HCT116 (cell line): Measurements from ENCODE around the gene RPL13A. TPM values are rescaled to one million over a fixed set of nuclear protein-coding genes. Genes with fewer than 3 reads are reported as not detected.

Experiments used
- ATAC-seq: fragments of 200-7000 bp; cut with Tn5 transposase; 2 replicates; pipeline ENCODE4 v1.9.1; 2020; ENCODE audit warnings: mild to moderate bottlenecking, moderate library complexity
- BruUV-seq: library from RNA; stranded (reverse); fragments of 400-500 nt; replicated peaks from 2 replicates; lab custom pipeline; 2021; lab: Mats Ljungman, UMichigan
- CTCF ChIA-PET: fragments of 300-600 bp; sonication (Branson Sonifier 250); formaldehyde crosslinking; loops from one replicate; lab custom pipeline; 2021; ENCODE audit warnings: antibody characterized with exemption; lab: Charles Lee
- POLR2A ChIA-PET: fragments of 300-600, 350-600 bp; sonication (Branson Sonifier 250); formaldehyde crosslinking; loops from one replicate; lab custom pipeline; 2021; ENCODE audit warnings: antibody characterized with exemption; lab: Charles Lee
- RAD21 ChIA-PET, 2 experiments: fragments of 300-600 bp; sonication (Branson Sonifier 250); formaldehyde crosslinking; loops; one replicate each; lab custom pipeline; 2023; ENCODE audit warnings: low total read pairs in 2 of 2; ENCODE audit not compliant: uncharacterized antibody in 2 of 2, unreplicated experiment in 2 of 2, low non-redundant PET in 1 of 2; lab: Charles Lee
- DNase-seq: peaks from one replicate; pipeline ENCODE4 v3.0.0-alpha.2; 2010; ENCODE audit warnings: low read depth, low spot score
- H2AFZ ChIP-seq: fragments of 200-600 bp; shearing (Covaris generic), sonication (generic); 2 replicates; pipeline ENCODE4 v1.6.1; 2017; ENCODE audit warnings: low read depth, mixed run types, mixed read lengths, antibody characterized with exemption, low read length; ENCODE audit not compliant: poor library complexity, severe bottlenecking
- H3K27ac ChIP-seq: 2 replicates; pipeline ENCODE4 v1.5.1; 2012; ENCODE audit warnings: low read depth, low read length
- H3K27me3 ChIP-seq: fragments of 200-600 bp; sonication (generic); 2 replicates; pipeline ENCODE4 v1.6.1; 2016; ENCODE audit warnings: mixed run types, low read length, mixed read lengths; ENCODE audit not compliant: insufficient read depth
- H3K36me3 ChIP-seq, 2 experiments: fragments of 200-500 bp in 1 of 2; fragments of 200-600 bp in 1 of 2; sonication (Bioruptor generic) in 1 of 2; sonication (generic) in 1 of 2; 2 replicates each; pipeline versions ENCODE4 v1.5.1 to v1.6.1; 2014 to 2016; ENCODE audit warnings: low read length in 2 of 2, inconsistent platforms in 1 of 2, mixed read lengths in 1 of 2, mixed run types in 1 of 2; ENCODE audit not compliant: insufficient read depth in 2 of 2, control insufficient read depth in 1 of 2
- H3K4me1 ChIP-seq, 2 experiments: fragments of 200-600 bp in 1 of 2; sonication (generic) in 1 of 2; 2 replicates each; pipeline versions ENCODE4 v1.5.1 to v1.6.1; 2012 to 2017; ENCODE audit warnings: low read length in 2 of 2, inconsistent platforms in 1 of 2, mild to moderate bottlenecking in 1 of 2, mixed read lengths in 1 of 2, mixed run types in 1 of 2, moderate library complexity in 1 of 2; ENCODE audit not compliant: insufficient read depth in 2 of 2, control insufficient read depth in 1 of 2
- H3K4me2 ChIP-seq: fragments of 200-600 bp; sonication (generic); 2 replicates; pipeline ENCODE4 v1.6.1; 2017; ENCODE audit warnings: mixed run types, low read length, mixed read lengths
- H3K4me3 ChIP-seq, 2 experiments: fragments of 200-600 bp in 1 of 2; sonication (generic) in 1 of 2; replicated peaks in 1 of 2; 2 replicates each; pipeline ENCODE4 v1.5.1; 2011 to 2016; ENCODE audit warnings: low read length in 2 of 2, control low read depth in 1 of 2, low read depth in 1 of 2, mild to moderate bottlenecking in 1 of 2, mixed read lengths in 1 of 2, mixed run types in 1 of 2
- H3K79me2 ChIP-seq: fragments of 200-600 bp; sonication (generic); 2 replicates; pipeline ENCODE4 v1.6.1; 2017; ENCODE audit warnings: mild to moderate bottlenecking, mixed run types, low read length, moderate library complexity, mixed read lengths; ENCODE audit not compliant: insufficient read depth
- H3K9ac ChIP-seq: fragments of 200-600 bp; sonication (generic); 2 replicates; pipeline ENCODE4 v1.6.1; 2016; ENCODE audit warnings: low read length, mixed read lengths
- H3K9me2 ChIP-seq: fragments of 200-600 bp; sonication (generic), shearing (Covaris generic); 2 replicates; pipeline ENCODE4 v1.6.1; 2017; ENCODE audit warnings: mixed run types, mild to moderate bottlenecking, moderate library complexity; ENCODE audit not compliant: insufficient read depth
- H3K9me3 ChIP-seq, 2 experiments: fragments of 200-500 bp in 1 of 2; fragments of 200-600 bp in 1 of 2; sonication (Bioruptor generic) in 1 of 2; sonication (generic) in 1 of 2; 2 replicates each; pipeline ENCODE4 v1.6.1; 2014 to 2017; ENCODE audit warnings: low read length in 2 of 2, mixed read lengths in 2 of 2, inconsistent platforms in 1 of 2, low read depth in 1 of 2, mild to moderate bottlenecking in 1 of 2, mixed run types in 1 of 2, moderate library complexity in 1 of 2; ENCODE audit not compliant: control insufficient read depth in 1 of 2, insufficient read depth in 1 of 2
- H4K20me1 ChIP-seq: fragments of 200-600 bp; sonication (generic), shearing (Covaris generic); 2 replicates; pipeline ENCODE4 v1.6.1; 2017; ENCODE audit warnings: mixed run types, mild to moderate bottlenecking, moderate library complexity; ENCODE audit not compliant: insufficient read depth
- EZH2 ChIP-seq: fragments of 200-600 bp; sonication (generic); IDR thresholded peaks from 2 replicates; pipeline ENCODE4 v1.6.1; 2017; ENCODE audit warnings: antibody characterized with exemption, mixed run types
- POLR2AphosphoS5 ChIP-seq: IDR thresholded peaks from 2 replicates; pipeline ENCODE4 v1.6.1; 2011; ENCODE audit warnings: mild to moderate bottlenecking, low read depth, low read length, moderate library complexity
- SIN3A ChIP-seq: IDR thresholded peaks from 2 replicates; pipeline ENCODE4 v1.6.1; 2012; ENCODE audit warnings: low read depth
- SP1 ChIP-seq: IDR thresholded peaks from 2 replicates; pipeline ENCODE4 v1.6.1; 2012; ENCODE audit warnings: low read depth
- TCF7L2 ChIP-seq: IDR thresholded peaks from 2 replicates; pipeline ENCODE4 v1.7.0; 2011; ENCODE audit warnings: borderline replicate concordance, inconsistent platforms; ENCODE audit not compliant: insufficient read depth, insufficient read length; ENCODE audit errors: extremely low read depth
- YY1 ChIP-seq: IDR thresholded peaks from 2 replicates; pipeline ENCODE4 v1.6.1; 2011; ENCODE audit warnings: low read length, low read depth, moderate library complexity, mild to moderate bottlenecking; ENCODE audit not compliant: insufficient replicate concordance; ENCODE audit errors: extremely low read depth
- intact Hi-C: fragments of 100-400 bp; cut with micrococcal nuclease; formaldehyde crosslinking; loops from 2 replicates; pipeline ENCODE4 v1.10.0; 2022
- total RNA-seq: library from RNA; stranded (reverse); gene quantifications from one replicate; pipeline ENCODE4 v1.2.1, GENCODE V29; 2021; ENCODE audit not compliant: unreplicated experiment
- TF ChIP-seq, protein P1 (sequence below): IDR thresholded peaks from 2 replicates; pipeline ENCODE4 v1.6.1; 2012
- TF ChIP-seq, protein P2 (sequence below): IDR thresholded peaks from 2 replicates; pipeline ENCODE4 v1.6.1; 2011; ENCODE audit warnings: mild to moderate bottlenecking, low read length, moderate library complexity; ENCODE audit not compliant: insufficient replicate concordance; ENCODE audit errors: extremely low read depth

Gene RPL13A
- total RNA-seq, 1 experiment from 2014 or later: 3,719 TPM

DNA sequence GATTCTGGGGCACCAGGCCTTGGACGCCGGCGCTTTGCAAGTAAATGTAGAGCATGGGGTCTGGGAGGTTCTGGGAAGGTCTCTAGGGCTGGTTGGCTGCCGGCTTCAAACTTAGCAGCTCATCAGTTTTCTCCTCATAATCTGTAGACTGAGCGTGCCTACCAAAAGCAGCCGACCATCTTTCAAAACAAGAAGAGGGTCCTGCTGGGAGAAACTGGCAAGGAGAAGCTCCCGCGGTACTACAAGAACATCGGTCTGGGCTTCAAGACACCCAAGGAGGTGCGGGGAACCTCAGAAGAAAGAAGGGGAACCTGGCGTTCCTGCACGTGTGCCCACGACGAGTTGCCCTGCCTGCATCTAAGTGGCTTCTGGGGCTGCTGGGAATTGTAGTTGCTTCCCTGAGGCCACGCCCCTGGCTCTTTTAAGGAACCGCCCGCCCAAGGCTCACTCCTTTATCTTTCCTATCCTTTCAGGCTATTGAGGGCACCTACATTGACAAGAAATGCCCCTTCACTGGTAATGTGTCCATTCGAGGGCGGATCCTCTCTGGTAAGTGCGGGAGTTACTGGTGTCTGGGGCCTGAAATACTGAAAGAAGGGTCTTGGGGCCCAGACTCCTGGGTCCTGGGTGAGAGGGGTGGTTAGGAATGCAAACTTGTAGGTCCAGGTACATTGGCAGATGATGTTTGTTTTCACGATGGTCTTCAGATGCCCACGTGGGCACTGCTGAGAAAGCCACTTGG lies 9.8 kb downstream of the RPL13A start:
- Histone ChIP-seq H3K9me3 (no peaks in the 10 kb centered on the region), H3K9me2 (no peaks in the 10 kb centered on the region), H3K9ac (peak overlapping the region; percentile 99), H3K4me2 (peak overlapping the region; percentile 85), H2AFZ (no peak overlapping the region), H3K79me2 (peaks cover 33% of the 10 kb centered on the region), H3K4me3 (peak overlapping the region; percentile 90 to 96), H3K27me3 (no peaks in the 10 kb centered on the region), H4K20me1 (peaks cover 14% of the 10 kb centered on the region; the same call in 1 of the 2 replicates), H3K27ac (peak overlapping the region; percentile 86), H3K4me1 (peaks cover 15 to 61% of the 10 kb centered on the region in 2 experiments), H3K36me3 (peaks cover 13 to 28% of the 10 kb centered on the region in 2 experiments)
- TF ChIP-seq TCF7L2 (peak; percentile 70), POLR2AphosphoS5 (peak; percentile 55; the same call in 1 of the 2 replicates), SIN3A (peak; percentile 76), EZH2 (no peak), SP1 (no peak), YY1 (no peak)
- TF ChIP-seq, protein P1, sequence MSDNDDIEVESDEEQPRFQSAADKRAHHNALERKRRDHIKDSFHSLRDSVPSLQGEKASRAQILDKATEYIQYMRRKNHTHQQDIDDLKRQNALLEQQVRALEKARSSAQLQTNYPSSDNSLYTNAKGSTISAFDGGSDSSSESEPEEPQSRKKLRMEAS: peak; percentile 89
- TF ChIP-seq, protein P2, sequence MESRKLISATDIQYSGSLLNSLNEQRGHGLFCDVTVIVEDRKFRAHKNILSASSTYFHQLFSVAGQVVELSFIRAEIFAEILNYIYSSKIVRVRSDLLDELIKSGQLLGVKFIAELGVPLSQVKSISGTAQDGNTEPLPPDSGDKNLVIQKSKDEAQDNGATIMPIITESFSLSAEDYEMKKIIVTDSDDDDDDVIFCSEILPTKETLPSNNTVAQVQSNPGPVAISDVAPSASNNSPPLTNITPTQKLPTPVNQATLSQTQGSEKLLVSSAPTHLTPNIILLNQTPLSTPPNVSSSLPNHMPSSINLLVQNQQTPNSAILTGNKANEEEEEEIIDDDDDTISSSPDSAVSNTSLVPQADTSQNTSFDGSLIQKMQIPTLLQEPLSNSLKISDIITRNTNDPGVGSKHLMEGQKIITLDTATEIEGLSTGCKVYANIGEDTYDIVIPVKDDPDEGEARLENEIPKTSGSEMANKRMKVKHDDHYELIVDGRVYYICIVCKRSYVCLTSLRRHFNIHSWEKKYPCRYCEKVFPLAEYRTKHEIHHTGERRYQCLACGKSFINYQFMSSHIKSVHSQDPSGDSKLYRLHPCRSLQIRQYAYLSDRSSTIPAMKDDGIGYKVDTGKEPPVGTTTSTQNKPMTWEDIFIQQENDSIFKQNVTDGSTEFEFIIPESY: no peak
- intact Hi-C loops: no loop called here
- ChIA-PET RAD21 (no interaction called here), POLR2A (interaction anchor here (1.7 to 3.2 kb wide), 2 partner anchors 143 to 179 kb away, joined by 7 to 15 read pairs; partner anchors contain the start of genes PRMT1 and RRAS), CTCF (no interaction called here)
- ATAC-seq (no peak), DNase-seq (no peak)
- BruUV-seq: no TSS peak
